ENCODE data around the gene PARD3B. TPM values are rescaled to one million over a fixed set of nuclear protein-coding genes. Genes with fewer than 3 reads are reported as not detected.
A peak's percentile ranks its signal among the peaks of the same experiment; 100 is the strongest.

The PARD3B gene
- total and polyA plus RNA-seq, 2 of the 8 experiments (the other 6 are each of a cell fraction or from before 2014, with no cell fraction given), result 1.2 to 5.7 TPM

DNA sequence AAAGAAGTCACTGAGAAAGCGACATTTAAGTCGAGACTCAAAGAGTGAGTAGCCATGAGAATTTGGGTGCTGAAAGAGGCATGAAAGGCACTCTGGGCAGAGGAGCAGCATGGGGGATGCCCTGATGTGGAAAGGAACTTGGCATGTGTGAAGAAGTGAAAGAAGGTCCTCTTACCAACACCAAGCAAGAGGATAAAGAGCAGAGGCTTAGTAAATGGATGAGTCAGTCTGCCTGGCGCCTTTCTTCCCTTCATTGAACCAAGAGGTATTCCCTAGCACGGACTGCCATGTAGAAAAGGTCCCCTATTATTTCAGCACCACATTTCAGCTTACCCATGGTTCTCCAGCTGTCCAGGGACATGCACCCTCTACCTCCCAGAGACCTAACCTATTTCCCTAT, 915.9 kb downstream of the PARD3B start:
- H3K27me3 ChIP-seq (replicated peaks in 1 of 4; ENCODE audit: control insufficient read depth in 3 of 4, extremely low read depth in 1 of 4, insufficient read depth in 3 of 4, low read length in 3 of 4), result no peaks in the 10 kb centered on the region
- no peak overlapping the region for H2AFZ ChIP-seq (ENCODE audit: low read length)
- no peak overlapping the region for H2AK5ac ChIP-seq (ENCODE audit: low read depth, low read length)
- no peak overlapping the region for H3K56ac ChIP-seq (replicated peaks; ENCODE audit: insufficient read length, low read depth, low read length)
- H4K20me1 ChIP-seq (replicated peaks in 1 of 2; ENCODE audit: control insufficient read depth in 1 of 2, insufficient read depth in 2 of 2, low read length in 2 of 2), result no peaks in the 10 kb centered on the region
- no peaks in the 10 kb centered on the region for H3K23me2 ChIP-seq (ENCODE audit: low read depth, low read length)
- H4K5ac ChIP-seq (ENCODE audit: insufficient read length, low read depth, low read length), result no peak overlapping the region
- no peaks in the 10 kb centered on the region for H3K9me3 ChIP-seq (ENCODE audit: insufficient read depth in 2 of 2, low read depth in 1 of 2, low read length in 1 of 2)
- no peak overlapping the region for H3K14ac ChIP-seq (ENCODE audit: insufficient read length)
- H3K4me2 ChIP-seq (ENCODE audit: insufficient read depth in 1 of 2, low read depth in 2 of 2, low read length in 2 of 2), result no peak overlapping the region
- ChIA-PET CTCF (ENCODE audit: partially characterized antibody) (no interaction called here), POLR2A (ENCODE audit: partially characterized antibody) (no interaction called here)
- 86% methylated on average over 4 of the region's 4 CpGs; no CpG with 5 or more reads in 1 of the 2 experiments for WGBS, 2 experiments (ENCODE audit: extremely low coverage in 1 of 2, insufficient coverage in 1 of 2, insufficient read length in 1 of 2, insufficient replicate concordance in 2 of 2, low coverage in 1 of 2, low lambda C conversion rate in 2 of 2, missing lambda C conversion rate in 1 of 2)
- peak overlapping the region; percentile 14; the same call in 1 of the 2 replicates for H2BK5ac ChIP-seq (ENCODE audit: low read depth, low read length)
- TF ChIP-seq BACH1 (IDR thresholded peaks at IDR 0.05; ENCODE audit: low read length), result no peak
- TF ChIP-seq SIN3A (conservative IDR thresholded peaks at IDR 0.05 in 1 of 2, IDR thresholded peaks at IDR 0.05 in 1 of 2; ENCODE audit: low read depth in 1 of 2, low read length in 2 of 2), result no peak
- TF ChIP-seq POLR2AphosphoS5 (IDR thresholded peaks at IDR 0.05; ENCODE audit: low read depth, low read length), result no peak
- TF ChIP-seq ASH2L (IDR thresholded peaks at IDR 0.05; ENCODE audit: low read length), result no peak
- TF ChIP-seq EGR1 (IDR thresholded peaks at IDR 0.05; ENCODE audit: borderline replicate concordance, low read depth, low read length), result no peak
- TF ChIP-seq KDM5A (IDR thresholded peaks at IDR 0.05; ENCODE audit: low read length), result no peak
- TF ChIP-seq RFX5 (IDR thresholded peaks at IDR 0.05; ENCODE audit: borderline replicate concordance, low read depth, low read length), result no peak
- TF ChIP-seq JUN (IDR thresholded peaks at IDR 0.05; ENCODE audit: low read depth, low read length), result no peak
- no peak for TF ChIP-seq EZH2 (IDR thresholded peaks at IDR 0.05; ENCODE audit: low read depth, low read length, severe bottlenecking)
- no peak for TF ChIP-seq RBBP5 (IDR thresholded peaks at IDR 0.05; ENCODE audit: borderline replicate concordance, low read depth, low read length)
- no peak for TF ChIP-seq SIX5 (IDR thresholded peaks at IDR 0.05; ENCODE audit: low read depth, low read length)
- no peak overlapping the region for H2BK12ac ChIP-seq (ENCODE audit: low read depth, low read length)
- H3K4me3 ChIP-seq (ENCODE audit: extremely low read depth in 1 of 4, insufficient read depth in 2 of 4, low read depth in 3 of 4, low read length in 4 of 4), result no peak overlapping the region
- no peaks in the 10 kb centered on the region for H3K79me2 ChIP-seq (ENCODE audit: control insufficient read depth in 1 of 2, insufficient read depth in 2 of 2, low read length in 2 of 2)
- peaks cover 3 to 23% (median 21%) of the 10 kb centered on the region in 4 experiments; a peak in 6 of 7 replicates for H3K4me1 ChIP-seq (replicated peaks in 1 of 4; ENCODE audit: control insufficient read depth in 3 of 4, insufficient read depth in 4 of 4, low read length in 3 of 4)
- H3K79me1 ChIP-seq (ENCODE audit: low read depth, low read length), result no peaks in the 10 kb centered on the region
- DNase-seq (ENCODE audit: low read depth in 1 of 2, low spot score in 2 of 2) (no peak), FAIRE-seq (no peak)
- no peak overlapping the region for H3K4ac ChIP-seq (replicated peaks; ENCODE audit: insufficient read length, low read depth, low read length)
- no peak overlapping the region for H3K27ac ChIP-seq (ENCODE audit: low read depth, low read length)
- H2BK120ac ChIP-seq (replicated peaks; ENCODE audit: low read depth, low read length), result no peak overlapping the region
- no peak overlapping the region for H3K9ac ChIP-seq (replicated peaks in 1 of 4; ENCODE audit: extremely low read depth in 1 of 4, low read depth in 3 of 4, low read length in 3 of 4)
- H4K91ac ChIP-seq (replicated peaks; ENCODE audit: insufficient read length, low read length), result no peak overlapping the region
- H4K8ac ChIP-seq (ENCODE audit: extremely low read depth, insufficient read depth, low read length), result no peak overlapping the region
- no peak overlapping the region; the same call in 1 of the 2 replicates for H2BK20ac ChIP-seq (ENCODE audit: low read length)
- H3K23ac ChIP-seq (ENCODE audit: insufficient read length), result no peak overlapping the region
- no peaks in the 10 kb centered on the region for H3K36me3 ChIP-seq (ENCODE audit: control insufficient read depth in 2 of 4, insufficient read depth in 4 of 4, low read length in 3 of 4)
- no peak overlapping the region for H3K18ac ChIP-seq (ENCODE audit: extremely low read depth, low read length)
- H2BK15ac ChIP-seq (ENCODE audit: low read length), result no peak overlapping the region; the same call in 1 of the 2 replicates

Data from H1 (cell line).